Measurements from ENCODE around the gene CAP1. TPM values are rescaled to one million over a fixed set of nuclear protein-coding genes. Genes with fewer than 3 reads are reported as not detected.
A peak's percentile ranks its signal among the peaks of the same experiment; 100 is the strongest.

CAP1 gene
- polyA plus RNA-seq, 3 donors, result 400 to 941 (median 876) TPM

- WGBS (ENCODE audit: insufficient coverage), result 100% methylated on average over 1 of the region's 2 CpGs
- TF ChIP-seq, protein P1, sequence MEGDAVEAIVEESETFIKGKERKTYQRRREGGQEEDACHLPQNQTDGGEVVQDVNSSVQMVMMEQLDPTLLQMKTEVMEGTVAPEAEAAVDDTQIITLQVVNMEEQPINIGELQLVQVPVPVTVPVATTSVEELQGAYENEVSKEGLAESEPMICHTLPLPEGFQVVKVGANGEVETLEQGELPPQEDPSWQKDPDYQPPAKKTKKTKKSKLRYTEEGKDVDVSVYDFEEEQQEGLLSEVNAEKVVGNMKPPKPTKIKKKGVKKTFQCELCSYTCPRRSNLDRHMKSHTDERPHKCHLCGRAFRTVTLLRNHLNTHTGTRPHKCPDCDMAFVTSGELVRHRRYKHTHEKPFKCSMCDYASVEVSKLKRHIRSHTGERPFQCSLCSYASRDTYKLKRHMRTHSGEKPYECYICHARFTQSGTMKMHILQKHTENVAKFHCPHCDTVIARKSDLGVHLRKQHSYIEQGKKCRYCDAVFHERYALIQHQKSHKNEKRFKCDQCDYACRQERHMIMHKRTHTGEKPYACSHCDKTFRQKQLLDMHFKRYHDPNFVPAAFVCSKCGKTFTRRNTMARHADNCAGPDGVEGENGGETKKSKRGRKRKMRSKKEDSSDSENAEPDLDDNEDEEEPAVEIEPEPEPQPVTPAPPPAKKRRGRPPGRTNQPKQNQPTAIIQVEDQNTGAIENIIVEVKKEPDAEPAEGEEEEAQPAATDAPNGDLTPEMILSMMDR (IDR thresholded peaks at IDR 0.05), result no peak
- peak overlapping the region in 1 of 2 donors; percentile 63 for H3K27ac ChIP-seq (ENCODE audit: low read depth in 1 of 2, low read length in 2 of 2)
- H3K27me3 ChIP-seq (ENCODE audit: control insufficient read depth in 2 of 2, insufficient read depth in 2 of 2, low read length in 2 of 2), result no peaks in the 10 kb centered on the region
- peaks cover 100% of the 10 kb centered on the region for H4K20me1 ChIP-seq (ENCODE audit: insufficient read depth, low read length)
- Mint-ChIP-seq H3K9me3 (no peaks in the 10 kb centered on the region), H3K27ac (peak overlapping the region in 3 of 7 donors; percentile 12 to 79 (median 37)), H3K27me3 (ENCODE audit: low read depth in 3 of 3) (peaks cover 0 to 1% (median 0%) of the 10 kb centered on the region in 3 donors), H3K36me3 (peaks cover 37 to 62% of the 10 kb centered on the region in 2 donors), H3K4me1 (peaks cover 89% of the 10 kb centered on the region), H3K4me3 (no peak overlapping the region)
- H3K79me2 ChIP-seq (ENCODE audit: insufficient read depth, low read length), result peaks cover 100% of the 10 kb centered on the region
- H3K4me1 ChIP-seq (ENCODE audit: control insufficient read depth in 1 of 2, insufficient read depth in 2 of 2, low read length in 2 of 2), result peaks cover 91 to 99% of the 10 kb centered on the region in 2 donors
- H3K9me3 ChIP-seq (replicated peaks in 1 of 2; ENCODE audit: control insufficient read depth in 1 of 2, insufficient read depth in 1 of 2, low read length in 2 of 2), result no peaks in the 10 kb centered on the region
- H2AFZ ChIP-seq (ENCODE audit: insufficient read depth, low read depth, low read length, poor library complexity, severe bottlenecking), result no peak overlapping the region
- DNase-seq, result no peak
- intact Hi-C loops (cut with micrococcal nuclease), result no loop called here
- no peak overlapping the region for H3K4me3 ChIP-seq (replicated peaks in 1 of 3; ENCODE audit: low read depth in 2 of 3, low read length in 3 of 3)
- H3K36me3 ChIP-seq (replicated peaks in 1 of 2; ENCODE audit: control insufficient read depth in 1 of 2, insufficient read depth in 2 of 2, low read length in 2 of 2), result peaks cover 12 to 50% of the 10 kb centered on the region in 2 donors
- peak overlapping the region; percentile 13 for H3K4me2 ChIP-seq (replicated peaks; ENCODE audit: extremely low read depth, low read length, poor library complexity, severe bottlenecking)
- no peak overlapping the region for H3K9ac ChIP-seq (ENCODE audit: insufficient read depth, low read length, poor library complexity, severe bottlenecking)
Measured at GRCh38 chr1:40047276-40047675, 6.7 kb downstream of the CAP1 start.

GRCh38 chr1:40047769-40048168, 7.2 kb downstream of the CAP1 start:
- H3K79me2 ChIP-seq (ENCODE audit: insufficient read depth, low read length), result peaks cover 100% of the 10 kb centered on the region
- H3K9me3 Mint-ChIP-seq, result no peaks in the 10 kb centered on the region
- DNase-seq, result no peak
- no peak overlapping the region for H3K9ac ChIP-seq (ENCODE audit: insufficient read depth, low read length, poor library complexity, severe bottlenecking)
- no peak overlapping the region for H3K4me3 ChIP-seq (replicated peaks in 1 of 3; ENCODE audit: low read depth in 2 of 3, low read length in 3 of 3)
- H4K20me1 ChIP-seq (ENCODE audit: insufficient read depth, low read length), result peaks cover 100% of the 10 kb centered on the region
- no peak overlapping the region for H3K4me3 Mint-ChIP-seq
- peak overlapping the region; percentile 11 to 63 for H3K27ac ChIP-seq (ENCODE audit: low read depth in 1 of 2, low read length in 2 of 2)
- peak overlapping the region in 6 of 7 donors; percentile 33 to 79 (median 61) for H3K27ac Mint-ChIP-seq
- no peak overlapping the region for H3K4me2 ChIP-seq (replicated peaks; ENCODE audit: extremely low read depth, low read length, poor library complexity, severe bottlenecking)
- H2AFZ ChIP-seq (ENCODE audit: insufficient read depth, low read depth, low read length, poor library complexity, severe bottlenecking), result no peak overlapping the region
- no peaks in the 10 kb centered on the region for H3K27me3 ChIP-seq (ENCODE audit: control insufficient read depth in 2 of 2, insufficient read depth in 2 of 2, low read length in 2 of 2)
- WGBS (ENCODE audit: insufficient coverage), result 100% methylated on average over 1 of the region's 5 CpGs
- peaks cover 12 to 50% of the 10 kb centered on the region in 2 donors for H3K36me3 ChIP-seq (replicated peaks in 1 of 2; ENCODE audit: control insufficient read depth in 1 of 2, insufficient read depth in 2 of 2, low read length in 2 of 2)
- TF ChIP-seq, protein P1 (IDR thresholded peaks at IDR 0.05), result no peak
- peaks cover 90 to 98% of the 10 kb centered on the region in 2 donors for H3K4me1 ChIP-seq (ENCODE audit: control insufficient read depth in 1 of 2, insufficient read depth in 2 of 2, low read length in 2 of 2)
- peaks cover 32 to 60% of the 10 kb centered on the region in 2 donors for H3K36me3 Mint-ChIP-seq
- no peaks in the 10 kb centered on the region for H3K27me3 Mint-ChIP-seq (ENCODE audit: low read depth in 3 of 3)
- H3K4me1 Mint-ChIP-seq, result peaks cover 88% of the 10 kb centered on the region
- intact Hi-C loops (cut with micrococcal nuclease), result no loop called here
- no peaks in the 10 kb centered on the region for H3K9me3 ChIP-seq (replicated peaks in 1 of 2; ENCODE audit: control insufficient read depth in 1 of 2, insufficient read depth in 1 of 2, low read length in 2 of 2)

All from CD14-positive monocyte (primary cell).